Type B pancreatic cell (in vitro differentiated cells): Measurements from ENCODE around the gene NCR3LG1. TPM values are rescaled to one million over a fixed set of nuclear protein-coding genes. Genes with fewer than 3 reads are reported as not detected.
A peak's percentile ranks its signal among the peaks of the same experiment; 100 is the strongest.

Source experiments
- DNase-seq: peaks from one replicate; pipeline ENCODE4 v3.0.0; 2021; ENCODE audit warnings: mixed read lengths; ENCODE audit not compliant: unreplicated experiment; ENCODE audit errors: extremely low spot score
- H3K27ac Mint-ChIP-seq: 2 replicates; pipeline ENCODE4 v1.8.0; 2021; ENCODE audit warnings: mild to moderate bottlenecking, mixed read lengths
- H3K27me3 Mint-ChIP-seq: 2 replicates; pipeline ENCODE4 v1.8.0; 2021; ENCODE audit warnings: mixed read lengths
- H3K36me3 Mint-ChIP-seq: 2 replicates; pipeline ENCODE4 v1.8.0; 2021; ENCODE audit warnings: mixed read lengths
- H3K4me1 Mint-ChIP-seq: one replicate; pipeline ENCODE4 v1.8.0; 2021; ENCODE audit warnings: mixed read lengths; ENCODE audit not compliant: unreplicated experiment
- H3K4me3 Mint-ChIP-seq: 2 replicates; pipeline ENCODE4 v1.8.0; 2021; ENCODE audit warnings: mild to moderate bottlenecking, mixed read lengths
- H3K9me3 Mint-ChIP-seq: 2 replicates; pipeline ENCODE4 v1.8.0; 2021; ENCODE audit warnings: mixed read lengths
- CTCF ChIP-seq: fragments of 200-600 bp; sonication (generic); conservative IDR thresholded peaks from 2 replicates; pipeline ENCODE4 v1.5.0; 2021; ENCODE audit warnings: antibody characterized with exemption, mild to moderate bottlenecking
- total RNA-seq: library from RNA; stranded (reverse); gene quantifications from 2 replicates; pipeline ENCODE4 v1.2.1, GENCODE V29; 2021; ENCODE audit warnings: low replicate concordance

The NCR3LG1 gene
- total RNA-seq, 1 donor from 2014 or later: 6.0 TPM

- Mint-ChIP-seq H3K4me1 (peaks cover 13% of the 10 kb centered on the region), H3K36me3 (no peaks in the 10 kb centered on the region), H3K4me3 (no peak overlapping the region), H3K27me3 (peaks cover 23% of the 10 kb centered on the region), H3K9me3 (no peaks in the 10 kb centered on the region), H3K27ac (peak overlapping the region; percentile 33)
- no peak for TF ChIP-seq CTCF
- no peak for DNase-seq
Measured at GRCh38 chr11:17414317-17414737, 62.7 kb downstream of the NCR3LG1 start.

GRCh38 chr11:17414992-17415391 lies 63.4 kb downstream of the NCR3LG1 start:
- Mint-ChIP-seq H3K9me3 (no peaks in the 10 kb centered on the region), H3K4me3 (no peak overlapping the region), H3K27me3 (peaks cover 29% of the 10 kb centered on the region), H3K4me1 (peaks cover 13% of the 10 kb centered on the region), H3K36me3 (no peaks in the 10 kb centered on the region), H3K27ac (no peak overlapping the region)
- no peak for DNase-seq
- TF ChIP-seq CTCF: no peak

GRCh38 chr11:17415523-17416104 lies 64.0 kb downstream of the NCR3LG1 start:
- H3K27ac Mint-ChIP-seq: no peak overlapping the region
- H3K36me3 Mint-ChIP-seq: no peaks in the 10 kb centered on the region
- H3K27me3 Mint-ChIP-seq: peaks cover 29% of the 10 kb centered on the region
- H3K9me3 Mint-ChIP-seq: no peaks in the 10 kb centered on the region
- H3K4me3 Mint-ChIP-seq: no peak overlapping the region
- no peak for DNase-seq
- peaks cover 13% of the 10 kb centered on the region for H3K4me1 Mint-ChIP-seq
- TF ChIP-seq CTCF: no peak

GRCh38 chr11:17416492-17416891 lies 64.9 kb downstream of the NCR3LG1 start:
- no peak overlapping the region for H3K4me3 Mint-ChIP-seq
- TF ChIP-seq CTCF: no peak

GRCh38 chr11:17418444-17419081 lies 67.0 kb downstream of the NCR3LG1 start:
- Mint-ChIP-seq H3K4me1 (peaks cover 8% of the 10 kb centered on the region), H3K27ac (no peak overlapping the region), H3K27me3 (peaks cover 45% of the 10 kb centered on the region), H3K4me3 (no peak overlapping the region), H3K36me3 (no peaks in the 10 kb centered on the region), H3K9me3 (no peaks in the 10 kb centered on the region)
- no peak for DNase-seq
- TF ChIP-seq CTCF: no peak

More at GRCh38 chr11:17416492-17416891, 64.9 kb downstream of the NCR3LG1 start:
- DNase-seq: no peak
- Mint-ChIP-seq H3K4me1 (peaks cover 13% of the 10 kb centered on the region), H3K27ac (no peak overlapping the region), H3K9me3 (no peaks in the 10 kb centered on the region), H3K27me3 (peaks cover 35% of the 10 kb centered on the region), H3K36me3 (no peaks in the 10 kb centered on the region)
